A673 (cell line): ENCODE results near the gene TMEM74B.

Experiments
- CTCF ChIP-seq: fragments of 300-800, 200-600 bp; sonication (generic); conservative IDR thresholded peaks from 2 replicates; pipeline ENCODE4 v1.5.1; 2017; ENCODE audit warnings: low read depth, mild to moderate bottlenecking, antibody characterized with exemption, low read length, moderate library complexity, mixed read lengths
- EZH2 ChIP-seq: fragments of 200-600 bp; sonication (generic); IDR thresholded peaks from 2 replicates; pipeline ENCODE4 v1.6.1; 2017; ENCODE audit warnings: borderline replicate concordance, low read depth, mild to moderate bottlenecking, mixed read lengths, antibody characterized with exemption, low read length; ENCODE audit not compliant: poor library complexity, severe bottlenecking

DNA sequence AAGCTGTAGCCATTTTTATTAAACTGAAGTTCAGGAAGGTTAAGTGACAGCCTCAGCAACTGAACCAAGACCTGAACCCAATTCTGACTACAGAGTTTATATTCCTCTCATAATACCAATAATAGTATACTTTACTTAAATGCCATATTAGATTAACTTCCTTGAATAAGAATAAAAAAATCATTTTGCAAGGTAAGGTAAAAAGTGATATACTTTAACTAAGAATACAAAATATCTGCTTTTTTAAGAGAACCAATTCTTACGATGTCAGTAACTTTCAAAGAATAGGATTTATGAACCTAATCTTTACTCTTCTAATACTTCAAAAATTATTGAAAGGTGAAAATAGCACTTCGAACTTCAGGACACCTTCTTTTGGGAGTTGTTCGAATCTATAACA lies 44.8 kb upstream of the TMEM74B start:
- TF ChIP-seq EZH2 = no peak
- no peak for TF ChIP-seq CTCF
